Left colon (tissue), 2 donors: ENCODE results near the gene TMEM240. TPM values are rescaled to one million over a fixed set of nuclear protein-coding genes. Genes with fewer than 3 reads are reported as not detected.
"Not testable (repeated sequence)": the region's sequence is repeated elsewhere in the genome, so short reads cannot be mapped to it uniquely, and the experiment has no call there.

Experiments used
- ATAC-seq: fragments of 200-7000 bp; cut with Tn5 transposase; one replicate; pipeline ENCODE4 v1.9.1; 2020; ENCODE audit warnings: mild to moderate bottlenecking, moderate library complexity
- DNase-seq, 2 donors: peaks; one replicate each; pipeline ENCODE4 v3.0.0-alpha.2; 2020
- intact Hi-C, 2 donors: fragments of 100-400 bp; cut with DNase I in 1 of 2; cut with micrococcal nuclease in 1 of 2; formaldehyde crosslinking; loops; one replicate each; pipeline versions ENCODE4 v1.11.2 to v1.14.0; 2022; cut with DNase I, micrococcal nuclease
- total RNA-seq, 2 donors: library from RNA; stranded (reverse); fragmentation: NEBNext Ultra II Directional; extraction: Animal tissue kit (Norgen Biotek cat#: 25700); gene quantifications; one replicate each; pipeline ENCODE4 v1.2.1, GENCODE V29; 2021
- donor health status: DM: no; HTN: no; CAD: no.
- donor health status: DM: yes; HTN: yes; CAD: no.

TMEM240 gene
- total RNA-seq, 2 donors from 2014 or later, result 0.67 to 2.6 TPM

DNA sequence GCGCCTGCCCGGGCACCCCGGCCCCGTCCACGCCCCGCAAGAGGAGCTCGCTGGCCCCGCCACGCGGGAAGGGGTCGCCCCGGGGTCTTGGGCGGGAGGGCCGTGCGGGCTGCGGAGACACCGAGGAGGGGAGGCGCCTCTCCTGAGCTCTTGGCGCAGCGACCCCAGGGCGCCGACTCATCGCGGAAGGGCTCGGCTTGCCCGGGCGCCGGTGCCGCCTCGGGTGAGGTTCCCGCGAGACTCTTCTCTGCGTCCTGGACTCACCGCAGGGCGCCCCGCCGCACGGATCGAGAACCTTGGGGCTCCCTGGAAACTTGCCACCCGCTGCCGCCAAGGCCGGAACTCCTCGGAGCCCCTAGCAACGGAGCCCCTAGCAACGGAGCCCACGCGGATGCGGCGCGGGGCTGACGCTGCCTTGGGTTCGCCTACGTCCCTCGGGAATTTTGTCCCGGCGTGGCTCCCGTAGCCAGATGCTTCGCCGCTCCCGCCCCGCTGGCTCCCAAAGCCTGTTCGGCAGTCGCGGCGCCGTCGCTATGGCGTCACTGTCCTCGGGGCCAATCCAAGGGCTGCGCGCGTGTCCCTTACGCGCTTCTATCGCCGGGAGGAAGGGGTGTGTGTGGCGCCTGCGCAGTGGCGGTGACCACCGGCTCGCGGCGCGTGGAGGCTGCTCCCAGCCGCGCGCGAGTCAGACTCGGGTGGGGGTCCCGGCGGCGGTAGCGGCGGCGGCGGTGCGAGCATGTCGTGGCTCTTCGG is 28.7 kb downstream of the TMEM240 start, which contains the start of gene ATAD3A:
TSS of gene ATAD3A (plus strand) at position 630 of the 753 bp plus-strand sequence. CDS start at position 737, 107 bp downstream.
- intact Hi-C loops, result no loop called here
- peak; percentile 98 to 99 for DNase-seq
- ATAC-seq, result peak; percentile 97

DNA sequence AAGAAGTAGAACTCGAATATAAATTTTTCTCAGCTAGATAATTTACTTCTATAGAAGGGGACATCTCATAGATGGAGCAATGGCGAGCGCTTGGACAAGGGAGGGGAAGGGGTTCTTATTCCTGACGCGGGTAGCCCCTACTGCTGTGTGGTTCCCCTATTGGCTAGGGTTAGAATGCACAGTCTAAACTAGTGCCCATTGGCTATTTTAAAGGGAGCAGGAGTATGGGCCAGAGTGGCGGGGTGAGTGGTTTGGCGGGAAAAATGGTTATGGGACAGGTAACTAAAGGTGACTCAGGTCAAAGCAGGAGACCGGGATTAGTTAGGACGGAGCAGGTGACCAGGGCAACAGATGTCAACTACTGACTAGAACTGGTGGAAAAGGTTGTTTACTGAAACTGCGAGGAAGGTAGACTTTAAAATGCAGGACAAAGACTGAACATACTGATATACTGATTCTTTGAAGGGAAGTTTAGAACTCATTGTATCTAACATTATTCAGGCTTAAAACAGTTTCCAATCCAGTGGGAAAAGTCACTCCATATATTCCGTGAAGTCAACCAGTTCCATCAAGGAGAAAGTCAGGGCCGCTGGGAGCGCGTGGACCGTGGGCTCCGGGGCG is 29.4 kb downstream of the TMEM240 start:
- intact Hi-C loops, result no loop called here
- peak; percentile 5 for ATAC-seq
- DNase-seq, result peak; percentile 13 to 56

DNA sequence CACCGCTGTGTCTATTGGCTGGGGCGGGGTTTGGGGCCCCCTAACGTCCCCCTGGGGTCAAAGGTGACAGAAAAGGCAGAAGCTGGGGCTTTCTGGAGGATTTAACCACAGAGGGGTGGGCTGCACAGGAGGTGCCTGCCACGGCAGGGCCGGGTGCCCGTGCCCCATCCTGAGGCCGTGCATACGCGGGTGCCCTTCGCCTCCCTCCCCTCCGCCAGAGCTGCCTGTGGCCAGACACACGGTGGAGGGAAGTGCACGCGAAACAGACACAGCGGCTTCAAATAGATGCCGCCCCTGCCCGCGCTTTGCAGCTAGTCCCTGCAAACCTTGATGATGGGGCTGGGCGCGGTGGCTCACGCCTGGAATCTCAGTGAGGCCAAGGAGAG is 31.0 kb downstream of the TMEM240 start:
- ATAC-seq, intact Hi-C loops, DNase-seq: not testable (repeated sequence)

DNA sequence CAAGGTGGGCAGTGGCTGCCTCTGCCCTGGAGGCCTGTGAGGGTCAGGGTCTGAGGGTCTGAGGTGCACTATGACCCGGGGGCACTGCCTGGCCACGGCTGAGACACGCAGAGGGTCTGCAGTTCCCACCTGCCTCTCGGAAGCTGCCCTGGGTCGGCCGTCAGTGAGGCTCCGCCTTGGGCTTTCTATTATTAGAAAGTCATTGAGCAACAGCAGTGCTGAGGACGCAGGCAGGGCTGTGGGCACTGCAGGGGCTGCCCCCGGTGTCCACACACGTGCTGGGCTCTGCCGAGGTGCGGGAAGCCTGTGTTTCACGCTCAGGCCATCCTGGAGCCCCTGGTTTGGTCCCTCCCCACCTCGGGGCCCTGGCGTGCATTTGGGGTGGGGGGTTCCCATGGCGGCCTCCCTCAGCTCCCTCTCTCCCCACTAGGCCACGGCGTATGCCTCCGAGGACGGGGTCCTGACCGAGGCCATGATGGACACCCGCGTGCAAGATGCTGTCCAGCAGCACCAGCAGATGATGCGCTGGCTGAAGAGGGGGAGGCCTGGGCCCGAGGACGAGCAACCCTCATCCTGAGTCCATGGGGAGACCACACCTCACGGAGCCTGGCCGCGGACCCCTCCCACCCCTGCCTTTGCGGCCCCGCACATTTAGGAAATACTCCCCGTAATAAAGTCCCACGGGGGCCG is 31.5 kb downstream of the TMEM240 start:
- DNase-seq, intact Hi-C loops, ATAC-seq: not testable (repeated sequence)

DNA sequence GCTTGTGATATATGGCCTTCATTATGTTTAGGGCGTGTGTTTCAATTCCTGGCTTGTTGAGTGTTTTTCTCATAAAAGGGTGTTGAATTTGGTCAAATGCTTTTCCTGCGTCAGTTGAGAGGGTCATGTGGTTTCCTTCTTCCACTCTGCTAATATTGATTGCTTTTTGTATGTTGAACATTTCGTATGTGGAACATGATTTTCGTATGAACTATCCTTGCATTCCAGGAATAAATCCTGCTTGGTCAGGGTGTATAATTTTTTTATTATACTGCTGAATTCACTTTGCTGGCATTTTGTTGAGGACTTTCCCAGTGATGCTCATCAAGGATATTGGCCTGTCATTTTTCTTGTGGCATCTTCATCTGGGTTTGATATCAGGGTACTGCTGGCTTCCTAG is 33.1 kb downstream of the TMEM240 start:
- ATAC-seq (no peak), DNase-seq (no peak)
- intact Hi-C loops, result no loop called here

DNA sequence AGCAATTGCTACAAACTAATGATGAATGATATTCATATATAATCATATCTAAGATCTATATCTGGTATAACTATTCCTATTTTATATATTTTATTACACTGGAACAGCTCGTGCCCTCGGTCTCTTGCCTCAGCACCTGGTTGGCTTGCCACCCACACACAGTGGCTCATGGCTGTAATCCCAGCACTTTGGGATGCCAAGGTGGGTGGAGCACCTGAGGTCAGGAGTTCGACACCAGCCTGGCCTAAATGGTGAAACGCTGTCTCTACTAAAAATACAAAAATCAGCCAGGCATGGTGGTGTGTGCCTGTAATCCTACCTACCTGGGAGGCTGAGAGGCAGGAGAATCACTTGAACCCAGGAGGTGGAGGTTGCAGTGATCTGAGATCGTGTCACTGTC is 34.6 kb downstream of the TMEM240 start:
- intact Hi-C loops, ATAC-seq, DNase-seq: not testable (repeated sequence)

DNA sequence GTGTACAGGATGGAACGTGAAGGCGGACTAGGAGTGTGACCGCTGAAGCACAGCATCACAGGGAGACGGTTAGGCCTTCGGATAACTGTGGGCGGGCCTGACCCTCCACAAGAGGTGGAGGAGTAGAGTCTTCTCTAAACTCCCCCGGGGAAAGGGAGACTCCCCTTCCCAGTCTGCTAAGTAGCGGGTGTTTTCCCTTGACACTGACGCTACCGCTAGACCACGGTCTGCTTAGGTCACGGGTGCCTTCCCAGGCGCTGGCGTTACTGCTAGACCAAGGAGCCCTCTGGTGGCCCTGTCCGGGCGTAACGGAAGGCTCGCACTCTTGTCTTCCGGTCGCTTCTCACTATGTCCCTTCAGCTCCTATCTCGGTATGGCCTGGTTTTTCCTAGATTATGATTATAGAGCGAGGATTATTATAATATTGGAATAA is 35.0 kb downstream of the TMEM240 start:
- peak; percentile 56 to 65 for DNase-seq
- intact Hi-C loops, result not testable (repeated sequence)
- peak; percentile 79 for ATAC-seq

DNA sequence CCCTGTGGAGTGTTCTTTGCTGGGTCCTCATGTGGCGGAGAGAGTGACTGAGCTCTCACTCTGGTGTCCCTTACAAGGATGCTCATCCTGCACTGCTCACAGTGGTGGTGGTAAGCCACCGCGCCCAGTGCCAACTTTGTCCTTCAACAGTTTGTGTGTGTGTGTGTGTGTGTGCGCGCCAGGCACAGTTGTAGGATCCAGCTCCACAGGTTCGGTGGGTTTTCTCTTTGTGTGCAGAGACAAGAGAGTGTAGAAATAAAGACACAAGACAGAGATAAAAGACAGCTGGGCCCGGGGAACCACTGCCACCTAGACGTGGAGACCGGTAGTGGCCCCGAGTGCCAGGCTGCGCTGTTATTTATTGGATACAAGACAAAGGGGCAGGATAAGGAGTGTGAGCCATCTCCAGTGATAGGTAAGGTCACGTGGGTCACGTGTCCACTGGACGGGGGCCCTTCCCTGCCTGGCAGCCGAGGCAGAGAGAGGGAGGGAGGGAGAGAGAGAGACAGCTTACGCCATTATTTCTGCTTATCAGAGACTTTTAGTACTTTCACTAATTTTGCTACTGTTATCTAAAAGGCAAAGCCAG is 35.6 kb downstream of the TMEM240 start:
- intact Hi-C loops, result loop anchor here in 1 of 2 donors (5.0 kb wide), 1 partner anchor 63 kb away; no protein-coding TSS in a partner anchor
- DNase-seq (peak; percentile 75 to 81), ATAC-seq (peak; percentile 73)

DNA sequence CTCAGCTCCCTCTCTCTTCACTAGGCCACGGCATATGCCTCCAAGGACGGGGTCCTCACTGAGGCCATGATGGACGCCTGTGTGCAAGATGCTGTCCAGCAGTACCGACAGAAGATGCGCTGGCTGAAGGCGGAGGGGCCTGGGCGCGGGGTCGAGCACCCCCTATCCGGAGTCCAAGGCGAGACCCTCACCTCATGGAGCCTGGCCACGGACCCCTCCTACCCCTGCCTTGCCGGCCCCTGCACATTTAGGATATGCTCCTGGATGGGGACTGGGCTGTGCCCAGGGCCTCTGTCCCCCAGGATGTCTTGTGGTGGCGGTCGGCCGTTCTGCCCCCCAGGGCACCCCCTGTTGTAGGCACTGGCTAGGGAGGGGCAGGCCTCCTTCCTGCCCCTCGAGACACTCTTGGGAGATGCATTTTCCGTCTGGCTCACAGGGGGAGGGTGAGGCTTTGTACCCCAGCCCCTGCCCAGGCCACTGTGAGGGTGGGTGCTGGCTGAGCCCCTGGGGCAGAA is 44.9 kb downstream of the TMEM240 start:
- intact Hi-C loops, ATAC-seq, DNase-seq: not testable (repeated sequence)

DNA sequence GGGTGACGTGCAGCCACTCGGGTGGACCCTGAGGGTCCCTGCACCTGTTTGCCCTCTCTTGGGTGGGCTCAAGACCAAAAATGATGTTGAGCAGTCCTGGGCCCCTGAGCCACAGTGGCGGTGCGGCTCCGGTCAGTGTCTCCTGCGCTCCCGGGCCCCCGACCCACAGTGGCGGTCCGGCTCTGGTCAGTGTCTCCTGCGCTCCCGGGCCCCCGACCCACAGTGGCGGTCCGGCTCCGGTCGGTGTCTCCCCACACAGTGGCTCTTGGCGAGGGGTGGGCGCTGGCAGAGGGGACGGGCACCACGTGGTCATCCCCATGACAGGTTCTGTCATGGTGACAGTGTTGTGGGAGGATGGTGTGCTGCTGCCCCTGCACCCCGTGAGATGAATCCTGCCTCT is 46.1 kb downstream of the TMEM240 start:
- ATAC-seq, intact Hi-C loops: not testable (repeated sequence)

DNA sequence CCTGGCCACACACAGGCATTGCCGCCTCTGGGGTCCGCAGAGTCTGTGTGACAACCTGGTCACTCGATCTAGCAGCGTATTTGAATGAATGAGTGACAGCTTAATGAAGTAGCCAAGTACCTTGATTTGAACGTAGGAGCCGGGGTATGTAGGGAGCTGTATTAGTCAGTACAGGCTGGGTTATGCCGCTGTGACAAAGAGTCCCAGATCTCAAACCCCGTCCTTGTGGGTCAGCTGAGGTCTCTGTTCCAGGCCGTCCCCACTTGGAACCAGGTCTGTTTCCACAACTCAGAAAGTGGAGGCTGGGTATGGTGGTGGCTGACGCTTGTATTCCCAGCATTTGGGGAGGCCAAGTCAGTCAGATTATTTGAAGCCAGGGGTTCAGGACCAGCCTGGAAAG is 48.8 kb downstream of the TMEM240 start:
- no peak for ATAC-seq
- DNase-seq, result no peak
- intact Hi-C loops, result no loop called here

More for the DNA sequence above, 46.1 kb downstream of the TMEM240 start:
- DNase-seq, result not testable (repeated sequence)

DNA sequence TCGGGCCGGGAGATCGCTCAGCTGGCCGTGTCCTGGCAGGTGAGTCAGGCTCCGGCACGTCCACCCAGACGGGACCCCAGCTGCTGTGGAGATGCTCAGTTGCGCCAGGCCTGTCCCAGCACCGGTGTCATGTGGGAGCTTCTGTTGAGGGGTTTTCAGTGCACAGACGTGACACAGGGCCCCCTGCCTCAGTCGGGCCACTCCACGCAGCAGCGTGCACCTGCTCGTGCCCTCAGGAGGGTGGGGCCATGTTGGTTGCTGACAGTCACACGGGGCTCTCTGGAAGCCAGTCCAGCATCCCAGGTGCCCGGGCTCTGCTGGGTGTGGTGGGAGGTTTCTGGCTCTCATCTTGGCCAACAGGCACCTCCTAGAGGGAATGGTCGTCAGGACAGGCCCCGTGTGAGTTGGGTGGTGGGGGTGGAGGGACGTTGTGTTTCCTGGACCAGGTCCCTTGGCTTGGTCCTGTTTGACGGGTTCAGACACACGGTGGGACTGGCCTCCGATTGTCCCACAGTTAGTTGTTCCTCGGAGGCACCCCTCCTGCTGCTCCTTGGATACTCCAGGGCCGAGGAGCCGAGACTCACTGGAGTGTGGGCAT is 49.7 kb downstream of the TMEM240 start:
- DNase-seq (no peak), ATAC-seq (no peak)
- intact Hi-C loops, result no loop called here

DNA sequence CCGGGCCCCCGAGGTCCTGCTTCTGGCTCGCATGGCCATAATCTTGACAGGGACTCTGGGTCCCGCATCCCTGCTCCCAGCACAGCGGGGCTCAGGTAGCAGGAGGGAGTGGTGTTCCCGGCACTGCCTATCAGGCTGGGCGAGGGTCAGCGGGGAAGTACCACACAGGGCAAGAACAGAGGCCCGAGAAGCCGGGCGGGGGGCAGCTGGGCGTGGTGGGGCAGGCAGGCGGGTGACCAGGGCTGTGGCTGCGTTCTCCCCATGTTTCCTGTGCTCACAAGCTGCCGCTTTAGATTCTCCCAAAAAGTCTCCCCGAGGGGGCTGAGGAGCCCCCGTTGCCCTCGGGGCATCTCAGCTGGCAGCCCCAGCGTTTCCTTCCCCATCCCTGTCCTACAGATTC is 50.6 kb downstream of the TMEM240 start:
- ATAC-seq (no peak), DNase-seq (no peak)
- intact Hi-C loops, result no loop called here

DNA sequence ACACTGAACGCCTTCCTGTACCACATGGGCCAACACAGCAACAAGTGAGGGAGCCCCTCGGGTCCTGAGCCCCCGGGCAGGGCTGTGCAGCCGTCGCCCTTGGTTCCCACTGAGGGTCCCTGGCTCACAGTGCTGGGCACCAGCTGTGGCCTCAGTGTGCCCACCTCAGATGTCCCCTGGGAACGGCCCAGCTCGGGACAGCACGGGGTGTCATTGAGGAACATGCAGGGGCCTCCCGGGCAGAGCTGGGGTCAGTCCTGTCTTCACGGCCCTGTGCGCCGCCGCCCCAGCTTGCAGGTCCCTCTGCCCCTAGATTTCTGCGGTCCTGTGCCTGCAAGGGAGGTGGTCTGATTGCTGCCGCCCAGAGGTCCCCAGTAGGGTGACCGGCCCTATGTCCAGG is 51.2 kb downstream of the TMEM240 start:
- DNase-seq, result no peak
- ATAC-seq, result no peak
- intact Hi-C loops, result no loop called here

DNA sequence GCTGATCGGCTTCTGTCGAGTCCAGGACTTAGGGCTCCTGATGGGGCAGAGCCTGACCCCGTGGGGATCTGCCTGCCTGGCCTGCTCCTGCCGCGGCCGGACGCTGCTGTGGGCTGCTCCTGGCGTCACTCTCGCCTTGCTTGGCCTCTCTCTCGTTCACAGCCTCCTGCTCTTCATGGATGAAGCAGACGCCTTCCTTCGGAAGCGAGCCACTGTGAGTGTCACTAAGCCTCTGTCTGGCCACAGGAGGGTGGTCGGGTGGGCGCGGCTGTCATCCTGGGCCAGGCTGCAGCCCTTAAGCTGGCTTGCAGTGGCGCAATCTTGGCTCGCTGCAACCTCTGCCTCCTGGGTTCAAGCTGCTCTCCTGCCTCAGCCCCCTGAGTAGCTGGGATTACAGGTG is 52.7 kb downstream of the TMEM240 start:
- intact Hi-C loops, result no loop called here
- ATAC-seq (no peak), DNase-seq (no peak)

DNA sequence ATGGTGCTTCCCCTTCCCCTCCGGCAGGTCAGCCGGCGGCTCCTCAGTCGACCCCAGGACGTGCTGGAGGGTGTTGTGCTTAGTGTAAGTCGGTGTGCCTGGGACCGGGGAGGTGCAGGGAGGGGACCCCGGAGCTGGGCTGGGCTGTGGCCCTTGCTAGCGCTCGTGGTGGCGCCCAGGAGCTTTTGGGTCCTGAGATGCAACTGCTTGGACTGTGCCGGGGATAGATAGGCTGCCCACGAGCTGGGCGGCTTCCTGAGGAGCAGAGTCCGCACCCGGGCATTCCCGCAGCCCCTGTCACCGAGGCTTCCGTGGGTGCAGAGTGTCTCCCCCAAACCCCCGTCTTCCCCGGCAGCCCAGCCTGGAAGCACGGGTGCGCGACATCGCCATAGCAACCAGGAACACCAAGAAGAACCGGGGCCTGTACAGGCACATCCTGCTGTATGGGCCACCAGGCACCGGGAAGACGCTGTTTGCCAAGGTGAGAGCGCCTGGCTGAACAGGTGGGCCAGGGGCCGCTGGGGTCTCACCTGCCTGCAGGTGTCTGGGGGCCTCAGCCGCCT is 54.6 kb downstream of the TMEM240 start:
- intact Hi-C loops, ATAC-seq, DNase-seq: not testable (repeated sequence)

DNA sequence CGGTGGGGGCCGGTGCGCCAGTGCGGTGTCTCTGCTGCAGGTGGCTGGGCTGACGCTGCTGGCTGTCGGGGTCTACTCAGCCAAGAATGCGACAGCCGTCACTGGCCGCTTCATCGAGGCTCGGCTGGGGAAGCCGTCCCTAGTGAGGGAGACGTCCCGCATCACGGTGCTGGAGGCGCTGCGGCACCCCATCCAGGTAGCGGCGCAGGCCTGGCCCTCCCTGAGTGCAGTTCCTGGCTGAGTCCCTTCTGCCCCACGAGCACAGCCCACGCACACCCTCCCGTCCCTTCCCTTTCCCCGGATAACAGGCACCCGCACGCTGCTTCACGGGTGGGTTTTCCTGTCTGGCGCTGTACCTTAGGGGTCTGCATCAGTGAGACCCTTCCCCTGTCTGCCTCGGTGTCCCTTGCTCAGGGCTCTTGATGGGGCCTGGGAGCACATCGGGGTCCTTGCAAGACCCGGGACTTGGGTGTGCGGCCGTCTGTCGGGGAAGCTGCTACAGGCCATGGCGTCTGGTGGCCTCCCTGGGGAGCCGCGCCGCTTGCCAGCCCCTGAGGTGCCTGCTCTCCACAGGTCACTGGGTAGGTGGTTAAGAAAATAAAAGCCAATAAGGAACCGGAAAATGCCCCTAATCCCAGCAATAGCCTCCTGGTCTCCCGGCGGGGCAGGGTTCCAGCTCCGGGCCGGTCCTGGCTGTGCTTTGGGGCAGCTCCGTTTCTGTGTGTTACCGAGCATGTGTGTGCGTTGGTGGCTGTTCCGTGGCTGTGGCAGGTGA is 55.3 kb downstream of the TMEM240 start:
- DNase-seq, intact Hi-C loops, ATAC-seq: not testable (repeated sequence)
